NOMO-1 (cell line): ENCODE results near the gene STAU1.
"Not testable (repeated sequence)": the region's sequence is repeated elsewhere in the genome, so short reads cannot be mapped to it uniquely, and the experiment has no call there.

ENCODE experiments used
- DNase-seq, 2 experiments: peaks; one replicate each; lab custom pipeline; 2025; ENCODE audit not compliant: unreplicated experiment in 2 of 2; lab: John Stamatoyannopoulos, UW

Gene STAU1, protein sequence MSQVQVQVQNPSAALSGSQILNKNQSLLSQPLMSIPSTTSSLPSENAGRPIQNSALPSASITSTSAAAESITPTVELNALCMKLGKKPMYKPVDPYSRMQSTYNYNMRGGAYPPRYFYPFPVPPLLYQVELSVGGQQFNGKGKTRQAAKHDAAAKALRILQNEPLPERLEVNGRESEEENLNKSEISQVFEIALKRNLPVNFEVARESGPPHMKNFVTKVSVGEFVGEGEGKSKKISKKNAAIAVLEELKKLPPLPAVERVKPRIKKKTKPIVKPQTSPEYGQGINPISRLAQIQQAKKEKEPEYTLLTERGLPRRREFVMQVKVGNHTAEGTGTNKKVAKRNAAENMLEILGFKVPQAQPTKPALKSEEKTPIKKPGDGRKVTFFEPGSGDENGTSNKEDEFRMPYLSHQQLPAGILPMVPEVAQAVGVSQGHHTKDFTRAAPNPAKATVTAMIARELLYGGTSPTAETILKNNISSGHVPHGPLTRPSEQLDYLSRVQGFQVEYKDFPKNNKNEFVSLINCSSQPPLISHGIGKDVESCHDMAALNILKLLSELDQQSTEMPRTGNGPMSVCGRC

DNA sequence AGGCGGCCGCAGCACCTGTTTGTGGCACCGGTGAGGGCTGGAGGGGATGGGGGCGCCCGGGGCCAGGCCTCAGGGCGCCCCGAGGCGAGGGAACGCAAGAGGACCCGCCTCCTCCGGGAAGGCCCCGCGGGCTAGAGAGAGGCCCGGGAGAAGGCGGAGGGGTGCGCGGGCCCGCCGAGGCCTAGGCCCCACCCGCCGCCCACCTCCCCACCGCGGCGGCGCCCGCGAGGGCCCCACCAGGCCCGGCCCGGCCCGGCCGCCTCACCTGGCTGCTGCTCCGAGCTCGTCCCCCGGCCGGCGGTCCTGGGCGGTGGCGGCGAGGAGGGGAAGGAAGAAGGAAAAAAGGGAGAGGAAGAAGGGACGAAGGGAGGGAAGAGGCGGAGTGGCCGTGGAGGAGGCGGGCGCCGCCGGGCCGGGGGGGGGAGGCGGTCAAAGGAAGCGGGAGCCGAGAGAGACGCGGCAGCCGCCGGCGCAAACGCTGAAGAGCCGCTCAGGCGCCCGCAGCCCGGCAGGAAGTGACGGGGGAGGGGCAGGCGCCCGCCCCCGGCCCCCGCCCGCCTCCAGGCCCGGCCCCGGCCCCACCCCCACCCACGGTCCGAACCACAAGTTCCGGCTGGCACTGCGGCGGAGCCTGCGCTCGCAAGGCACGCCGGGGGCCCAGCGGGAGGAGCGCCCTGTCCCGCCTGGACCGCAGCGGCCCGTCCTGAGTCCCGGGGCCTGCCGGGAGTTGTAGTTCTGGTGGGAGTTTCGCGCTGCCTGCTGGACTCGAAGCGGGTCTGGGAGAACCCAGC, at the start of gene STAU1:
STAU1 (minus strand) TSS at position 484 of the 791 bp plus-strand sequence. CDS start 22,133 bp downstream, outside the sequence.
- peak; percentile 87 to 96 for DNase-seq

DNA sequence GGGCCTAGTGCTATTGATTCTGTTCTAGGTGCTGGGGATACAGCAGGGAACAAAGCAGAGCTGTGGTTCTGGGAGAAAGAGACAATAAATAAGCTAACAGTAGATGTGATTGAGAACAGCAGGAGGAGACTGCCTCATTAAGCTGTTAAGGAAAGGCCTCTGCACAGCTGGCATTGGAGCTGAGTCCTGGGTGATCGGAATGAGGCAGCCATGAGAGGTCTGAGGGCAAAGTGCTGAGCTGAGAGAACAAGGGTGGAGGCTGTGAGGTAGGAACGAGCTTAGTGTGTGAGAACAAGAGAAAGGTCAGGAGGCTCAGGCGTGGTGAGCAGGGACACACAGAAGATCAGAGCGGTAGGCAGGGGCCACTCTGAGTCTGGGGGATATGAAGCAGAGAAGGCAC, 49.4 kb upstream of the STAU1 start:
- DNase-seq, result no peak

DNA sequence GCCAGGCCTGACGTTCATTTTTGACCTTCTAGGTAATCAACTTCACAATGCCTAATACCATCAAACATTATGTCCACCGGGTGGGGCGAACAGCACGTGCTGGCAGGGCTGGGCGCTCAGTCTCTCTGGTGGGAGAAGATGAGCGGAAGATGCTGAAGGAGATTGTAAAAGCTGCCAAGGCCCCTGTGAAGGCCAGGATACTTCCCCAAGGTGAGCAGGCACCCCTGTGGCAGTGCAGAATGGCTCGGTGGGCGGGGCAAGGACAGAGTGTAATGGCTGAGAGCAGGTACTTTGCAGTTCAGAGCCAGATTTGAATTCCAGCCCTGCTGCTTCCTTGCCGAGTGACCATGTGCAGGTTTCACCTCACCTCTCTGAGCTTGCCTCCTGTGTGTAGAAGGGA, 48.2 kb upstream of the STAU1 start:
- DNase-seq, result no peak

DNA sequence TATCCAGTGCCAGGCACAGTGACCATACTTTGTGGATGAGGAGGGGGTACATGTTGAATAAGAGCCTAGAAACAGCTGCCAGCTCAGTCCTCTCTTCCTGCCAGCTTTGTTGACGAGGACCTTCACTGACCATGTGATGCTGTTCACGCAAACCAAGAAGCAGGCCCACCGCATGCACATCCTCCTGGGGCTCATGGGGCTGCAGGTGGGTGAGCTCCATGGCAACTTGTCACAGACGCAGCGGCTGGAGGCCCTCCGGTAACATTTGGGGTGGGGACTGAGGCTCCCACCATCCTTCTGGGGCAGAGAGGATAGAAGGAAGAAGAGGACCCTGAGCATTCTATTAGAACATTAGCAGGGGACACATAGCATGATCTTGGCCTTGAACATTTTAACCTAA, 46.7 kb upstream of the STAU1 start:
- DNase-seq, result no peak

DNA sequence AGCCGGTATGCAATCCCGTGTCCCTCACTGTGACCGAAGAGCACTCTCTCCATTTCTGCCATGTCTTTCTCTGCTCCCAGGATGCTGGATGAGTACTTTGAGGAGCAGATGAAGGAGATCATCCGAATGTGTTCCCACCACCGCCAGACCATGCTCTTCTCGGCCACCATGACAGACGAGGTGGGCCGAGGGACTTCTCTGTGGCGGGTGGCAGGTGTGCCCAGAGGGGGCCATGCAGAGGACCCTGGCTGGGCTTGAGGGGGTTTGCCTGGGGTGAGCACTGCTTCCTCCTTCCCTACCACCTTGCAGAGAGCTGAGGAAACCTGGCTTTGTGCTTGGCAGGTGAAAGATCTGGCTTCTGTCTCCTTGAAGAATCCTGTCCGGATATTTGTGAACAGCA, 45.1 kb upstream of the STAU1 start:
- DNase-seq, result no peak

DNA sequence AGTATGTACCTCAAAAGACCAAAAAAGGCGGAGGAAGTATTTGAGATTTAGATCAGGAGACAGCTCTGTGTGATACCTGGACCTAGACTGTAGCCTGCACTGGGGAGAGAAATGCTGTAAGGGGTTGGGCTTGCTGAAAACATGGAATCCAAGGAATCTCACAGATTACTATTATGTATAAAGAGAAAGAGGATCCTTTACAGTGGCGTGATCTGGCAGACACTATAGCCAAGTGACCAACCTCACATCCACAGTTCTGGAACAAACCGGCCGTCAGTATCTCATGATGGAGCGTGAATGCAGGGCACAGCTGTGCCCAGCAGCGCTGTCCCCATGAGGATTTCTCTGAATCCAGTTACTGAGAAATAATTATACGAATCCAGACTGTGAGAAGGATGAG, 43.3 kb upstream of the STAU1 start:
- no peak for DNase-seq

DNA sequence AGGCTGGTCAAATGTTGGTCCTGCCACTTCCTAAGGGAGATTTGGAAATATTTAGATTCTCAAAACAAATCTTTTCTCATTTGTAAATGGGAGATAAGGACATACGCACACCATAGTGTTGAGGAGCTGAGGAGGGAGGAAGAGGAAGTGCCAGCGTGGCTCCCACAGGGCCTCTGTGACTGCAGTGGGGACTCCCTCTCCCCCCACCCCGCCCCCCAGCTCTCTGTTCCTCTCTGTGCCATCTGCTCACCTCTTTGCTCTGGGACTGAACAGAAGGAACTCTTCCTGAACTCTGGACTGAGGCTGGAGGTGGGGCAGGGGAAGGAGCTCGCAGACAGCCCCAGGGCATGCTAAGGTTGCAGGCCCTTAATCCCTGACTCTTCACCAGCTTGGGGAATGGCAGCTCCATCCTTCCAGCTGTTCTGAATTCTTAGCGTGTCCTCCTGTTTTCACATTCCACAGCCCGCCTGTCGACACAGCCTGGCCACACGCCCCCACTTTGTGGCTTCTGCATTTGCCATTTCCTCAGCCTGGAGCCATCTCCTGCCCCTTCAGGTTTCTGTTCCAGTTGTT, 42.5 kb upstream of the STAU1 start:
- peak; percentile 58 to 80 for DNase-seq

DNA sequence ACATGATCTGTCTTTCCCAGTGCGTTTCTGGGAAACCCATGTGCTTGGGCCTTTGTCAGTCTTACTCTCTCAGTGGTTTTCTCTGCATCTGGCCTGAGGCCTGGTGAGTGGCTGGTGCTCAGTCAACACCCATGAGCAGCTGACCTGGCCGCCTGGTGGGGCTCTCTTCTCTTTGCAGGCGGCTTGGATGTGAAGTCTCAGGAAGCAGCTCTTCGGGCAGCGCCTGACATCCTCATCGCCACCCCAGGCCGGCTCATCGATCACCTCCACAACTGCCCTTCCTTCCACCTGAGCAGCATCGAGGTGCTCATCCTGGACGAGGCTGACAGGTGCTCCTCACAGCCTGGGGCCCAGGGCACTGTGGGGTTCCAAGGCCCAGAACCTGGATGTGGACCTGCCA, 41.9 kb upstream of the STAU1 start:
- DNase-seq, result no peak

DNA sequence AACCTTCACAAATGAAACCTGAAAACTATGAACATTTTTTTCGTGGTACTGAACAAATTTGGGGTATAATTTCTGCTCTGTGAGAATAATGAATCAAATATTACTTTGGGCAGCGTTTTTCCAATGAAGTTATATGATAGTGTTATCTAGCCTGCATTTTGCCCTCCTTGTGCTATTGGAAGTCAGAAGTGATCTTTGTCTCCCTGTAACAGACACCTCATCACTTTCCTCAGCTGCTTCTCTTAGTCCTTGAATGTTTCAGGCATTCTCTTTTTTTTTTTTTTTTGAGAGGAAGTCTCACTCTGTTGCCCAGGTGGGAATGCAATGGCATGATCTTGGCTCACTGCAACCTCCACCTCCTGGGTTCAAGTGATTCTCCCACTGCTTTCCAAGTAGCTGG, 41.2 kb upstream of the STAU1 start:
- no peak for DNase-seq

DNA sequence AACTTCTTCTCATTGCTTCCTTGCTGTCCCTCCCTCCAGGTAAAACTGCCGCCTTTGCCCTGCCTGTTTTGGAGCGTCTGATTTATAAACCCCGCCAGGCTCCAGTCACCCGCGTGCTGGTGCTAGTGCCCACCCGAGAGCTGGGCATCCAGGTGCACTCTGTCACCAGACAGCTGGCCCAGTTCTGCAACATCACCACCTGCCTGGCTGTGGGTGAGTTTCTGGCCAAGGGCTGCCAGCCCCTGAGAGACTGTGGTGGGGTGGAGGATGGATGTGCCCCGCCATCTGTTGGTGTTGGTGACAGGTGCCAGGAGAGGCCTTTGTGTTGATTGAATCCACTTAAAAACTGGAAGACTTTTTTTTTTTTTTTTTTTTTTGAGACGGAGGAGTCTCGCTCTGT, 40.5 kb upstream of the STAU1 start:
- no peak for DNase-seq

DNA sequence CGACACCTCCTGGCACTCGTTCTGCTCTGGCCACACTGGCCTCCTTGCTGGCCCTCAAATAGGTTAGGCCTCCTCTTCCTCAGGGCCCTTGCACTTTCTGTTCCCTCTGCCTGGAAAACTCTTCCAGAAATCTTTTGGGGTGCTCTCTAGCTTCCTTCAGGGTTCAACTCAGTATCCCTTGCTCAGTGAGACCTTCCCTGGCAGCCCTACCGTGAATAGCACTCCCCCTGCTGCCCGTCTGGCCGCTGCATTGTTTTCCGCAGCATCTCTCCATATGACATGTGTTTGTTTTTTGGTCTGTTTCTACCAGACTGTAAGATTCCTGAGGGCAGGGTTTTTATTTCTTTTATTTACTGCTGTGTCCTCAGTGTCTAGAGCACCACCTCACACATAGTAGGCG, 37.8 kb upstream of the STAU1 start:
- no peak for DNase-seq

DNA sequence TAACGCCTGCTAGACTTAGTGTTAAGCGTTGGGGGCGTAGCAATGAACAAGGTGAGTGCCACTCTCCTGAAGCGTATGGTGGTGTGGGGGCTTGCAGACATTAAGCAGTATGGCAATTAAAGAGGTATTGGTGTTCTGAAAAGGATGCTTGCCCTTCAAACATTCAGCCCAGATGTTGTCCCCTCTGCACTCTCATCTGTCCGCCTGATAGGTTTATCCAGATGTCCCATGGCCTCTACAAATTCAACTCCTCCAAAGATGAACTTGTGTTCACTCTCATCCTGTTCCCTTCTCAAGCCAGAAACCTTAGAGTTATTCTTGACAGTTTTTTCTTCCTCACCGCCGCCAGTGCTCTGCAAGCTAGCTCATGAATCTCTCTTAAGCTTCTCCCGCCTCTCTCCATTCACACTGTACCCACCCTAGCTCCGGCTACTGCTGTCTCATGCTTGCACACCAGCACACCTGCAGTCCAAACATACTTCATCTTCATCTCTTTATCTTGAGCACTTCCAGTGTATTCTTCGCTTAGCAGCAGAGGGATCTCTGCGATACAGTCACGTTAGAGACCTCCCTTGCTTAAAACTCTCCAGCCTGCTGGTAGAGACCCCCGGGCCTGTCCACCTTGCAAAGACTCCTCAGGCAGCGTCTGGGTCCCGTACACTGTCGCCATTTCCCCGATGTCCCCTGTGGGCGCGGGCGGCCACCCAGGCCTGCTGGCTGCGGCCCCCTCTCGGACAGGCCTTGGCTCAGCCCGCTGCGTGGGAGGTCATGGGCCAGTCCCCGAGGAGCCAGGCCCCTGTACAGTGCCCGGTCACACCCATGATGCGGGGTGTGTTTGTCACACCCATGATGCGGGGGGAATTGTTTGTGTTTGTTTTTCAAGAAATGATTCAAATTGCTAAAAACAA, 32.0 kb upstream of the STAU1 start:
- no peak for DNase-seq

DNA sequence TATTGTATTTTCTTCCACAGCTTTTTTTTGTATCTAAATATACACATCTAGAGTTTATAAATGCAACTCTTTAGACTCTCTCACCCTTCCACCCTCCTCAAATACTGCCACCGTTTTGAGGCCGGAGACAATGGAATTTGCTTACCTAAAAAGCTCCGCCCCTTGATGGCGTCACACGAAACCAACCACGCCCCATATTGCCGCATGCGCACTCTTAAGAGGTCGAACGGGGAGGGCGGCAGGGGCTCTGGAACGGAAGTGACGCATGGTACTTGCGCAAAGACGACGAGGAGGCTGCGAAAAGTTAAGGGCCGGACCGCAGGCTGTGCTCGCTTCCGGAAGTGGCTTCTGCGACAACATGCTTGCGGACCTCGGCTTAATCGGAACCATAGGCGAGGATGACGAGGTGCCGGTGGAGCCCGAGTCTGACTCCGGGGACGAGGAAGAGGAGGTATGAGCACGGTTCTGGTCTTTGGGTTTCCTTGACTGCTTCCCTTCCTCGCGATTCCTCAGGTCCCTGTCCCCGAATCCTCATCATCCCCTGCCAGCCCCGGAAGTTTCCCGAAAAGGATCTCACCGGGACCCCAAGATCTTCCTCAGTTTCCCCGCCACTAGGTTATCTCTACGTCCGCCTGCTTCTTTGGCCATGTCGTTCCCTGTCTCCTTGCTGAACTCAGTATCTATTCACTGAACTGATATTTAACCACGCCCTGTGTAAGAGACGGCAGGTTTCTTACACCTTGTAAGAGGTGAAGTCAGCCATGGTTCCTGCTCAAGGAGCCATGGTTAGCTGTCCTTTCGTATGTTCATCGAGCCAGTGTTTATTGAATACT, 31.2 kb upstream of the STAU1 start, which contains the start of gene DDX27:
DDX27 (plus strand) TSS at position 326 of the 833 bp plus-strand sequence; CDS start at position 359, 33 bp downstream.
- peak; percentile 97 to 98 for DNase-seq

DNA sequence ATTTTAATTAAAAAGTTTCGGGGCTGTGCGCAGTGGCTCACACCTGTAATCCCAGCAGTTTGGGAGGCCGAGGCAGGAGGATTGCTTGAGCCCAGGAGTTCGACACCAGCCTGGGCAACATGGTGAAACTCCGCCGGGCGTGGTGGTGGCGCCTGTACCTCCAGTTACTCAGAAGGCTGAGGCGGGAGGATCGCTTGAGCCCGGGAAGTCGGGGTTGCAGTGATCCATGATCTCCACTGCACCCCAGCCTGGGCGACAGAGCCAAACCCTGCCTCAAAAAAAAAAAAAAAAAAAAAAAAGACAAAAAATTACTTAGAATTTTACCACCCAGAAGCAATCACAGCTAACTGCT, 30.6 kb upstream of the STAU1 start:
- not testable (repeated sequence) for DNase-seq

DNA sequence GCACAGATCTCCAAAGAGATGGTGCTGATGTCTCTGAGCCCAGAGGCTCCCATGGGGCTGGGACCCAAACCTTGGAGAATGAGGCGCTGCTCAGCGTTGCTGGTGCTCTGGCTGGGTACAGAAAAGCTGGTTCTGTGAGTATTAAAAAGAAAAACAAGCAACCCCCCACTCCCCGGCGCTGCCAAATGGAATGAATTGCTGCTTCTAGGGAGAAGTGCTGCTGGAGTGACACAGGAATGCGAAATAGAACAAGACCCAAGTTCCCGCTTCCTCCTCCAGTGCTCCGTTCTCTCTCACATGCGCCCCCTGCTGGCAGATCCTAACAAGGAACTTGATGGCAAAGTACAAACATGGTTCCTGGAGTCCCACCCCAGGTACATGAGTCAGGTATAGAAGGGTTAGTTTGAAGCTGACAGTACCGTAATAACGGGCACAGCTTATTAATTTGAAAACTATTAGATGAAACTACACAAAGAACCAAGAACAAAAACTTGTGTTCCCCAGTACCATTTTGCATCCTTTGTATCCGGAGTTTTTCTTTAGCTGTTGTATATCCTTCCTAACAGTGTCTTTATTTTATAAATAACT, 29.0 kb upstream of the STAU1 start:
- peak; percentile 56 to 78 for DNase-seq

DNA sequence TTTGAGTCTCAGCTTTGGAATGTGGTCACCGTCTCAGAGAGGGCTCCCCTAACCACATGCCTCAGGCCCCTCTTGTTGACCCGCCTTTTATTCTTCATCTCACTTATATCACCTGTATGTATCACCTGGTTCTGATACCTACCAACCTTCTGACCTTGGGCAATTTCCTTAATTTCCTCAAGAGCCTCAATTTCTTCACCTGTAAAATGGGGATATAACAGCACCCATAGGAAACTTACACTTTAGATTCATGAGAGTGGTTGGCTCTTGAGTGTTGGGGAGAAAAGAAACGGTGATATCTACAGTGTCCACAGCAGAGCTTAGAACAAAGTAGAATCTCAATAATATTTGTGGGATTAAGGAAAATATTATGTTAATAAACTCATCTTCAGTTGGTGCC, 27.1 kb upstream of the STAU1 start:
- DNase-seq, result no peak

DNA sequence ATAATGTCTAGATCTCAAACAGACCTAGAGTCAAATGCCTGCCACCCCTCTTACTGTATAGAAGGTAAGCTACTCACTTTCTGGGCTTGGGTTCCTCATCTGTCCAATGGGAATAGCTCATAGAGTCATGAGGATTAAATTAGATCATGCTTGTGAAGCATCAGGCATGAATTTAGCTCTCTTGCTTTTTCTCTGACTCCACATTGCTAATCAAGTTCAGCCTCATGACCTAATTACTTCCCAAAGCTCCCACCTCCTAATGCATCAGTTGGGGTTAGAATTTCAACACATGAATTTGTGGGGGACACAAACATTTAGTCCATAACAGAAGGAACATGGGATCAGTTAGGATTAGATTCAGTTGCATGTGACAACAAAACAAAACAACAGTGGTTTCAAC, 26.4 kb upstream of the STAU1 start:
- no peak for DNase-seq

DNA sequence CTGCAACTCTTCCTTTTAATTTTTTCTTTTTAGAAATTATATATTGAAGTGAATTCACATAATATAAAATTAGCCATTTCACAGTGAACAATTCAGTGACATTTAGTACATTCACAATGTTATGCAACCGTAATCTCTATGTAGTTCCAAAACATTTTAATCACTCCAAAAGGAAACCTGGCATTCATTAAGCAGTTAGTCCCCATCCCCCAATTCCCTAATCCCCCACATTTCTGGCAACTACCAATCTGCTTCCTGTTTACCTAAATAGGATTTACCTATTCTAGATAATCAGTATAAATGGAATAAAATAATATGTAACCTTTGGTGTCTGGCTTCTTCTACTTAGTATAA, 22.6 kb upstream of the STAU1 start:
- DNase-seq, result no peak

DNA sequence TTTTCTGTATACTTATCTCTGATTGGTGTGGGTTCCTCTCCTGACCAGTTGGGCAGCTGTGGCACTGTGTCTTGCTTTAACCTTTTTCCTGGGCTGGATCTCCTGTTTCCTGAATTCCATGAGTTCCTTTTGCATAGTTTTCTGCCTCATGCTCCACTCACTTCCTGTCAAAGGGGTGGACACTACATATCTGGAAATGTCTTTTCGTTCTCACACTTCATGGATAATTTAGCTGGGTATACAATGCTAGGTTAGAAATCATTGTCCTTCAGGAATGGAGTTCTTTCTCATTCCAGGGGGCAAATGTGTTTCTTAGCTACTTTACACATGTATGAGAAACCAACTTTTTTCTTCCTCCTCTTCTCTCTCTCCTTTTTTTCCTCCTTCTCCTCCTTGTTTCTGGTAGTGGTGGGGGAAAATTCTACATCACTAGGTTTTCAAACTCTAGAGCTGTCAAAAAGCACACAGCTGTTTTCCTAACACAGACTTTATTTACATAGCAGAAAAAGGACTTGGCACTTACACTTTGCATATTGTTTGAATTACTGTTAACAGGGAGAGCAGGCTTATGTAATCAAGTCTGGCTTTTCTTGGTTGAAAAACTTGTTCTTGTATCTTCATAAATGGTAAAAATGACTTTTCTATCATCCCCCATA, 22.1 kb upstream of the STAU1 start:
- DNase-seq, result no peak
